Adrenal gland (tissue), 12 donors: ENCODE measurements around the gene GSTM3. TPM values are rescaled to one million over a fixed set of nuclear protein-coding genes. Genes with fewer than 3 reads are reported as not detected.
"Not testable (repeated sequence)": the region's sequence is repeated elsewhere in the genome, so short reads cannot be mapped to it uniquely, and the experiment has no call there.

ENCODE experiments used
- DNase-seq, 7 donors: peaks; one replicate each; pipeline ENCODE4 v3.0.0-alpha.2; 2019 to 2020
- H3K27ac ChIP-seq, 5 donors: fragments of 200-600 bp; sonication (generic) in 4 of 5; 1 replicate in 3 of 5; 2 replicates in 2 of 5; pipeline versions ENCODE4 v1.5.1 to v1.8.0; 2016 to 2020; ENCODE audit warnings: mild to moderate bottlenecking in 1 of 5
- H3K27me3 ChIP-seq: fragments of 200-600 bp; 2 replicates; pipeline ENCODE4 v1.8.0; 2021
- H3K36me3 ChIP-seq, 2 donors: fragments of 200-600 bp; replicated peaks in 1 of 2; 1 replicate in 1 of 2; 2 replicates in 1 of 2; pipeline versions ENCODE4 v1.5.1 to v1.8.0; 2018 to 2022
- H3K4me1 ChIP-seq, 2 donors: fragments of 200-600 bp; replicated peaks in 1 of 2; 1 replicate in 1 of 2; 2 replicates in 1 of 2; pipeline versions ENCODE4 v1.5.1 to v1.8.0; 2018 to 2021
- H3K4me3 ChIP-seq, 4 donors: fragments of 200-600 bp; sonication (generic) in 3 of 4; one replicate each; pipeline ENCODE4 v1.5.1; 2016 to 2018
- H3K9me3 ChIP-seq, 3 donors: fragments of 200-600 bp; sonication (generic) in 1 of 3; replicated peaks in 1 of 3; 1 replicate in 2 of 3; 2 replicates in 1 of 3; pipeline versions ENCODE4 v1.5.1 to v1.8.0; 2016 to 2021
- CTCF ChIP-seq, 6 experiments: fragments of 450-650 bp in 4 of 6; fragments of 200-600 bp in 2 of 6; sonication (generic) in 1 of 6; IDR thresholded peaks; 1 replicate in 5 of 6; 2 replicates in 1 of 6; pipeline versions ENCODE4 v1.5.1 to v1.8.0; 2016 to 2021; ENCODE audit warnings: antibody characterized with exemption in 6 of 6, mild to moderate bottlenecking in 2 of 6, moderate library complexity in 1 of 6
- POLR2A ChIP-seq, 2 donors: fragments of 450-650 bp; IDR thresholded peaks; one replicate each; pipeline ENCODE4 v1.6.1; 2017; ENCODE audit warnings: antibody characterized with exemption in 2 of 2, mild to moderate bottlenecking in 2 of 2, moderate library complexity in 1 of 2
- WGBS, 4 donors: extraction: QIAGEN DNeasy Blood & Tissue Kit in 2 of 4; methylation state at CpG; one replicate each; pipeline versions ENCODE4 v1.1.5 to v1.1.7; 2013 to 2017; 5-methylcytosine and 5-hydroxymethylcytosine counted together
- intact Hi-C, 2 donors: fragments of 100-400 bp; cut with DNase I; formaldehyde crosslinking; loops; one replicate each; pipeline versions ENCODE4 v1.14.1 to v1.15.0; 2022 to 2023
- polyA plus RNA-seq, 3 donors: library from polyadenylated mRNA; stranded (reverse); fragments of 200-250 nt in 2 of 3; fragments of 350-450 nt in 1 of 3; fragmentation: Illumina TruSeq in 1 of 3; extraction: RNeasy Lipid Tissue Mini Kit (QIAGEN cat#74804) in 1 of 3; gene quantifications; one replicate each; pipeline ENCODE4 v1.2.3, GENCODE V29; 2013 to 2014
- total RNA-seq, 9 donors: library from RNA; depleted of rRNA in 4 of 9; stranded (reverse); fragments of >200 nt in 4 of 9; fragments of 120-200 nt in 1 of 9; fragmentation: NEBNext Ultra II Directional in 1 of 9; extraction: Animal tissue kit (Norgen Biotek cat#: 25700) in 1 of 9; gene quantifications; one replicate each; pipeline versions ENCODE4 v1.1.0 to v1.2.4, GENCODE V29; 2013 to 2023
- donor health status: healthy with polysubstance abuse.
- donor health status: Bipolar disorder and iron deficiency.
- donor health status: DM: yes; HTN: yes; CAD: no.
- donor health status: DM: no; HTN: no; CAD: no.
- donor health status: DM: no; HTN: no; CAD: no.
- donor health status: DM: yes; HTN: yes; CAD: no.

Gene GSTM3
- total and polyA plus RNA-seq, 12 donors: 14.5 to 117 (median 72.0) TPM

DNA sequence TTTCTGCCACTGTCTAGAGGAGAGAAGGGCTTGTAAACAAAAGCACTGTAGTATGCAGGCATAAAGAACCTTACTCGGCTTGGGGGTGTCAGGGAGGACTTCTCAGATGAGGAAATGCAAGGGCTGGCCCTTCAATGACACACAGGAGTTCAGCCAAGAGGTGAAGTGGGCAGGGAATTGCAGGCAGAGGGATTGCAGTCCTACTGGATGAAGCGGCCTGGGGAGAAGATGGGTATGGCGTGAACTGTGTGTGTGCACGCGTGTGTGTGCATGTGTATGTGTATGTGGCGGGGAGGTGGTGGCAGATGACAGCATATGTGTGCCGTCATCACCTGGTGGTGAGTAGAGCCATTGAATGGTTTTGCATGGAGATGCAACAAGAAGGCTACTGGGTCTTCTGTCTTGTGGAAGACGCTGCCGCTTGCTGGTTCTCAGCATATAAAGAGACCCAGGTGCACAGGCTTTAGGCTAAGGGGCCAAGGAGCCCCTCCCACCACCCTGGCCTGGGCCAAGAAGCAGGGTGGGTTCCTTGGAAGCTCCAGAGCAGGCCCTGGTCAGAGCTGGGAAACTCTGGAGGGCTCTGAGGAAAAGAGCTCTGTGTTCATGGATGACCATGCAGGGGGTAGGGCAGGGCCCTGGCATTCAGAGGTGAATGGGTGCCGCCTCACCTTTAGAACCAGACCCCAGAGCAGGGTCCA is 26.9 kb upstream of the GSTM3 start:
- peak in 6 of 7 donors; percentile 0 to 36 (median 10) for DNase-seq
- H3K27me3 ChIP-seq: no peaks in the 10 kb centered on the region
- no peaks in the 10 kb centered on the region for H3K9me3 ChIP-seq
- H3K27ac ChIP-seq: no peak overlapping the region
- H3K4me3 ChIP-seq: no peak overlapping the region
- no peaks in the 10 kb centered on the region for H3K36me3 ChIP-seq
- intact Hi-C loops: no loop called here
- WGBS, 4 donors: 89 to 91% (median 90%) methylated on average over 9 to 10 of the region's 10 CpGs
- H3K4me1 ChIP-seq: peaks cover 0 to 7% of the 10 kb centered on the region in 2 donors
- no peak for TF ChIP-seq POLR2A (IDR thresholded peaks at IDR 0.05)
- no peak for TF ChIP-seq CTCF (IDR thresholded peaks at IDR 0.05)

DNA sequence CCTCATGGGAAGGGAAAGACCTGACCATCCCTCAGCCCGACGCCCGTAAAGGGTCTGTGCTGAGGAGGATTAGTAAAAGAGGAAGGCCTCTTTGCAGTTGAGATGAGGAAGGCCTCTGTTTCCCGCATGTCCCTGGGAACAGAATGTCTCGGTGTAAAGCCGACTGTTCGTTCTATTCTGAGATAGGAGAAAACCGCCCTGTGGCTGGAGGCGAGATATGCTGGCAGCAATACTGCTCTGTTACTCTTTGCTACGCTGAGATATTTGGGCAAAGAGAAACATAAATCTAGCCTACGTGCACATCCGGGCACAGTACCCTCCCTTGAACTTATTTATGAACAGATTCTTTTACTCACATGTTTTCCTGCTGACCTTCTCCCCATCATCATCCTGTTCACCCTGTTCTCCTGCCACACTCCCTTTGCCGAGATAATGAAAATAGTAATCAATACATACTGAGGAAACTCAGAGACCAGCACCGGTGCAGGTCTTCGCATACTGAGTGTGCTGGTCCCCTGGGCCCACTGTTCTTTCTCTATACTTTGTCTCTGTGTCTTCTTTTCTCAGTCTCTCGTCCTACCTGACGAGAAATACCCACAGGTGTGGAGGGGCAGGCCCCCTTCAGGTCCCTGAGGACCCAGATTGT is 26.3 kb upstream of the GSTM3 start:
- 68 to 80% (median 76%) methylated on average over 14 to 17 of the region's 17 CpGs for WGBS, 4 donors
- H3K27me3 ChIP-seq, H3K27ac ChIP-seq, H3K4me1 ChIP-seq, H3K36me3 ChIP-seq, H3K4me3 ChIP-seq, H3K9me3 ChIP-seq, intact Hi-C loops: not testable (repeated sequence)
- DNase-seq: peak in 6 of 7 donors; percentile 5 to 48 (median 10)

- Histone ChIP-seq H3K27ac (no peak overlapping the region), H3K27me3 (no peaks in the 10 kb centered on the region), H3K4me3 (no peak overlapping the region), H3K36me3 (no peaks in the 10 kb centered on the region), H3K4me1 (peaks cover 0 to 8% of the 10 kb centered on the region in 2 donors), H3K9me3 (no peaks in the 10 kb centered on the region)
- DNase-seq: peak in 5 of 7 donors; percentile 6 to 37 (median 9)
- WGBS, 4 donors: 77 to 87% (median 80%) methylated on average over 13 of the region's 13 CpGs
- TF ChIP-seq CTCF (IDR thresholded peaks at IDR 0.05): no peak
- no peak for TF ChIP-seq POLR2A (IDR thresholded peaks at IDR 0.05)
- intact Hi-C loops: no loop called here
Measured at GRCh38 chr1:109765896-109766615, 25.2 kb upstream of the GSTM3 start.

GRCh38 chr1:109765483-109765815 is 24.6 kb upstream of the GSTM3 start:
- DNase-seq: no peak
- 74 to 83% (median 81%) methylated on average over 4 of the region's 4 CpGs for WGBS, 4 donors
- Histone ChIP-seq H3K4me1 (peaks cover 0 to 8% of the 10 kb centered on the region in 2 donors), H3K9me3 (no peaks in the 10 kb centered on the region), H3K27me3 (no peaks in the 10 kb centered on the region), H3K36me3 (no peaks in the 10 kb centered on the region), H3K4me3 (no peak overlapping the region), H3K27ac (no peak overlapping the region)
- TF ChIP-seq POLR2A (IDR thresholded peaks at IDR 0.05) (no peak), CTCF (IDR thresholded peaks at IDR 0.05) (no peak)
- intact Hi-C loops: no loop called here
